GM19324 (cell line): ENCODE results near the gene P2RX2.

Source experiments
- ATAC-seq: cut with Tn5 transposase; IDR thresholded peaks from one replicate; pipeline ENCODE4 v1.9.1; 2021; ENCODE audit warnings: mild to moderate bottlenecking, moderate library complexity; ENCODE audit not compliant: unreplicated experiment, low FRiP score

P2RX2 gene

GRCh38 chr12:132657004-132657727, 38.6 kb downstream of the P2RX2 start:
- ATAC-seq, result no peak

GRCh38 chr12:132658149-132658894, 39.7 kb downstream of the P2RX2 start:
- ATAC-seq, result no peak

GRCh38 chr12:132659146-132659545, 40.6 kb downstream of the P2RX2 start:
- no peak for ATAC-seq

GRCh38 chr12:132660052-132660451, 41.5 kb downstream of the P2RX2 start:
- no peak for ATAC-seq

- ATAC-seq, result no peak
Measured at GRCh38 chr12:132660996-132661395, 42.4 kb downstream of the P2RX2 start.

GRCh38 chr12:132661972-132662371, 43.4 kb downstream of the P2RX2 start:
- no peak for ATAC-seq

GRCh38 chr12:132662901-132663755, 44.6 kb downstream of the P2RX2 start:
- no peak for ATAC-seq

- no peak for ATAC-seq
Measured at GRCh38 chr12:132664206-132665148, 45.9 kb downstream of the P2RX2 start.

GRCh38 chr12:132665149-132665491, 46.5 kb downstream of the P2RX2 start:
- ATAC-seq, result no peak

- ATAC-seq, result no peak
Measured at GRCh38 chr12:132665794-132666193, 47.2 kb downstream of the P2RX2 start.

GRCh38 chr12:132668191-132669088, 49.9 kb downstream of the P2RX2 start:
- no peak for ATAC-seq

- ATAC-seq, result no peak
Measured at GRCh38 chr12:132669166-132669879, 50.7 kb downstream of the P2RX2 start.
